Psoas muscle (tissue), 8 donors: Measurements from ENCODE around the gene LRP5. TPM values are rescaled to one million over a fixed set of nuclear protein-coding genes. Genes with fewer than 3 reads are reported as not detected.
A peak's percentile ranks its signal among the peaks of the same experiment; 100 is the strongest.
"Not testable (repeated sequence)": the region's sequence is repeated elsewhere in the genome, so short reads cannot be mapped to it uniquely, and the experiment has no call there.

ENCODE experiments used
- ATAC-seq, 4 donors: fragments of 200-7000 bp; cut with Tn5 transposase; one replicate each; pipeline ENCODE4 v1.9.1; 2020; ENCODE audit warnings: moderate library complexity in 3 of 4, mild to moderate bottlenecking in 2 of 4
- DNase-seq, 2 donors: peaks; one replicate each; pipeline ENCODE4 v3.0.0-alpha.2; 2020
- H3K27ac ChIP-seq: fragments of 200-600 bp; one replicate; pipeline ENCODE4 v1.8.0; 2022
- H3K27me3 ChIP-seq, 3 donors: fragments of 200-600 bp in 1 of 3; one replicate each; pipeline versions ENCODE4 v1.6.1 to v1.8.0; 2013 to 2022; ENCODE audit warnings: low read length in 2 of 3, mild to moderate bottlenecking in 2 of 3, moderate library complexity in 1 of 3; ENCODE audit not compliant: insufficient read depth in 3 of 3
- H3K36me3 ChIP-seq, 2 donors: fragments of 200-600 bp in 1 of 2; one replicate each; pipeline versions ENCODE4 v1.6.1 to v1.8.0; 2013 to 2022; ENCODE audit warnings: low read depth in 1 of 2, mild to moderate bottlenecking in 1 of 2, moderate library complexity in 1 of 2; ENCODE audit not compliant: insufficient read depth in 1 of 2
- H3K4me1 ChIP-seq: fragments of 200-600 bp; one replicate; pipeline ENCODE4 v1.8.0; 2022
- H3K4me3 ChIP-seq: fragments of 200-600 bp; one replicate; pipeline ENCODE4 v1.8.0; 2022; ENCODE audit warnings: mild to moderate bottlenecking
- H3K9me3 ChIP-seq: fragments of 200-600 bp; one replicate; pipeline ENCODE4 v1.8.0; 2022
- WGBS, 3 donors: extraction: QIAGEN DNeasy Blood & Tissue Kit; methylation state at CpG; one replicate each; pipeline versions ENCODE4 v1.1.6 to v1.1.7; 2013; 5-methylcytosine and 5-hydroxymethylcytosine counted together
- intact Hi-C, 2 donors: fragments of 100-400 bp; cut with DNase I; formaldehyde crosslinking; loops; one replicate each; pipeline versions ENCODE4 v1.11.0 to v1.14.2; 2022
- polyA plus RNA-seq, 3 donors: library from polyadenylated mRNA; stranded (reverse); fragments of 200-250 nt; gene quantifications; one replicate each; pipeline ENCODE4 v1.2.3, GENCODE V29; 2013
- total RNA-seq, 4 donors: library from RNA; stranded (reverse); fragmentation: NEBNext Ultra II Directional in 2 of 4; extraction: Animal tissue kit (Norgen Biotek cat#: 25700) in 2 of 4; gene quantifications; one replicate each; pipeline versions ENCODE4 v1.2.1 to v1.2.4, GENCODE V29; 2021 to 2023
- TF ChIP-seq, protein P1 (sequence below): fragments of 200-600 bp; IDR thresholded peaks from one replicate; pipeline ENCODE4 v1.8.0; 2022; ENCODE audit warnings: antibody characterized with exemption
- donor health status: healthy with polysubstance abuse.
- donor health status: DM: no; HTN: no; CAD: no; lungs with moderate emphysema.
- donor health status: Bipolar disorder and iron deficiency.
- donor health status: healthy.
- donor health status: DM: yes; HTN: yes; CAD: no.
- donor health status: DM: no; HTN: no; CAD: no.
- donor health status: DM: no; HTN: no; CAD: no.
- donor health status: DM: yes; HTN: yes; CAD: no.

Gene LRP5
- total and polyA plus RNA-seq, 7 donors = 5.3 to 19.2 (median 16.7) TPM

DNA sequence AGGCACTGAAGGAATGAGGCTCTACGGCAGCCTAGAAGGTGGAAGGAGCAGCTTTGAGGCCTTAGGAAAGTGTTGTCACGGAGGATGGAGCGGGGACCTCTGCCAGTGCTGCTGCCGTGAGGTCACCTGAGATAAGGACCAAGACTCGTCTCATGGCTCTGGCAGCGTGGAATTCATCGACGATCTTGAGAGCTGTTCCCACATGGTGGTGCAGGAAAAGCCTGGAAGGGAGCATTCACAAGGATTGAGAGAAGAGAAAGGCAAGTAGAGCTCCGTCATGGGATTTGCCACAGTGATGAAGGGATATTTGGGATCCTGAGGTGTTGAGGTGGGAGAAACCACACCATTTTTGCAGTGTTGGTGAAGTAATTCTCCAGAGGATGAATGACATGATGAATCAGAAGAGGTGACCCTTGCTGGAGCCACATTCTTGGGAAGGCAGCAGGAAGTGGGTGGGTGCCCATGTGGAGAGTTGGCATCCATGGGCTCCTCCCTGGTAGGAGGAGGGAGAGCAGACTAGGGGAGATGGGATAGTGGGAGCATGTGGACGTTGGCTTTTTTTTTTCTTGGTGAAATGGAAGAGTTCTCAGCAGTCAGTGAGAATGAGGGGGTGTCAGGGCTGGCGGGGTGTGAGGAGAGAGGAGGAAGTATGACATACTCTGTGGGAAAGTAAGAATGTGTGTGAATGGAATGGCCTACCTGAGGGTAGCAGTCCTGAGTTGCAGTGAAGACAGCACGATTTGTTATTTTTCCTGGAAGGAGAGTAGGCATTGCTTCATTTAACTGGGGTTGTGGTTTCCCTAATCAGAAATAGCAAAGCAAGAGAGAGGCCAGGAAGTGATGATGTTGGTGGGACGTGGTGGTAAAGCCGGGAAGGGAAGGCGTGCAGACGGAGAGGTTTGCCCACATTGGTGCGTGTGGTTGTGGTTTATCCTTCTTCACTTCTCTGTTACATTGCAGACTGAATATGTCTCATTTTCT is 159.3 kb downstream of the LRP5 start:
- Histone ChIP-seq H3K9me3 (no peaks in the 10 kb centered on the region), H3K4me1 (peaks cover 67% of the 10 kb centered on the region), H3K4me3 (no peak overlapping the region), H3K27me3 (no peaks in the 10 kb centered on the region), H3K36me3 (peaks cover 0 to 3% of the 10 kb centered on the region in 2 donors), H3K27ac (peak overlapping the region; percentile 60)
- no peak for DNase-seq
- ATAC-seq = peak; percentile 49 to 74 (median 61)
- WGBS, 3 donors = 64 to 83% (median 70%) methylated on average over 17 of the region's 17 CpGs
- intact Hi-C loops = no loop called here
- TF ChIP-seq, protein P1, sequence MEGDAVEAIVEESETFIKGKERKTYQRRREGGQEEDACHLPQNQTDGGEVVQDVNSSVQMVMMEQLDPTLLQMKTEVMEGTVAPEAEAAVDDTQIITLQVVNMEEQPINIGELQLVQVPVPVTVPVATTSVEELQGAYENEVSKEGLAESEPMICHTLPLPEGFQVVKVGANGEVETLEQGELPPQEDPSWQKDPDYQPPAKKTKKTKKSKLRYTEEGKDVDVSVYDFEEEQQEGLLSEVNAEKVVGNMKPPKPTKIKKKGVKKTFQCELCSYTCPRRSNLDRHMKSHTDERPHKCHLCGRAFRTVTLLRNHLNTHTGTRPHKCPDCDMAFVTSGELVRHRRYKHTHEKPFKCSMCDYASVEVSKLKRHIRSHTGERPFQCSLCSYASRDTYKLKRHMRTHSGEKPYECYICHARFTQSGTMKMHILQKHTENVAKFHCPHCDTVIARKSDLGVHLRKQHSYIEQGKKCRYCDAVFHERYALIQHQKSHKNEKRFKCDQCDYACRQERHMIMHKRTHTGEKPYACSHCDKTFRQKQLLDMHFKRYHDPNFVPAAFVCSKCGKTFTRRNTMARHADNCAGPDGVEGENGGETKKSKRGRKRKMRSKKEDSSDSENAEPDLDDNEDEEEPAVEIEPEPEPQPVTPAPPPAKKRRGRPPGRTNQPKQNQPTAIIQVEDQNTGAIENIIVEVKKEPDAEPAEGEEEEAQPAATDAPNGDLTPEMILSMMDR = no peak

DNA sequence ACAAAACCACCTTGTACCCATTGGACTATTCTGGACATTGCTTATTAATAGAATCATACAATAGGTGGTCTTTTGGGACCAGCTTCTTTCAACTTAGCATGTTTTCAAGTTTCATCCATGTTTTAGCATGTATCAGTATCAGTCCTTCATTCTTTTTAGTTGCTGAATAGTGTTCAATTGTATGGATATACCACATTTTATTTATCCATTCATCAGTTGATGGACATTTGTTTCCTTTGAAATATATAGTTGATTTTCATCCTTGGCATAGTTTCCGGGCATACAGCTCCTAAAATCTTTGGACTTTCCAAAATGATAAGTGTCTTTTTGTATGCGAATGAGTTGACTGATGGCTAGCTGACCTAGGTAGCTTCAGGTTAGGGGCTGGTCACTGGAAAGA is 160.4 kb downstream of the LRP5 start:
- TF ChIP-seq, protein P1 = no peak
- Histone ChIP-seq H3K27me3 (no peaks in the 10 kb centered on the region), H3K36me3 (peaks cover 0 to 3% of the 10 kb centered on the region in 2 donors), H3K4me3 (no peak overlapping the region), H3K4me1 (peaks cover 61% of the 10 kb centered on the region), H3K27ac (no peak overlapping the region), H3K9me3 (no peaks in the 10 kb centered on the region)
- 92 to 97% (median 96%) methylated on average over 2 of the region's 2 CpGs for WGBS, 3 donors
- ATAC-seq = no peak
- intact Hi-C loops = no loop called here
- no peak for DNase-seq

DNA sequence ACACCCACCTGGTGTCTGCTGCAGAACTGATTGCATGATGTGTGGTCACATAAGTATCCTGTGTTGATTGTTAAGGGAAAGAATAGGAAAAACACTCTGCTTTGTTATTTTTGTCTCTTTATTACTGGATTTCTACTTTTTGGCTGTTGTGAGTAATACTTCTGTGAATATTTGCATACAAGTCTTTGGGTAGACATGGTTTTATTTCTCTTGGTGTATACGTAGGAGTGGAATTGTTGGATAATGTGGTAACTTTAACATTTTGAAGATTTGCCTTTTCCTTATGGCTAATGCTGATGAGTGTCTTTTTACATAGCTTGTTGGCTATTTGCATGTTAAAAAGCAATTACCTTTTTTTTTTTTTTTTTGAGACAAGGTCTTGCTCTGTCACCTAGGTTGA is 161.3 kb downstream of the LRP5 start:
- ATAC-seq (no peak), DNase-seq (no peak)
- TF ChIP-seq, protein P1 = no peak
- peaks cover 56% of the 10 kb centered on the region for H3K4me1 ChIP-seq
- 58 to 89% (median 81%) methylated on average over 1 of the region's 1 CpG for WGBS, 3 donors
- H3K27ac ChIP-seq = no peak overlapping the region
- intact Hi-C loops = no loop called here
- no peak overlapping the region for H3K4me3 ChIP-seq
- H3K27me3 ChIP-seq = no peaks in the 10 kb centered on the region
- no peaks in the 10 kb centered on the region for H3K9me3 ChIP-seq
- peaks cover 0 to 3% of the 10 kb centered on the region in 2 donors for H3K36me3 ChIP-seq

DNA sequence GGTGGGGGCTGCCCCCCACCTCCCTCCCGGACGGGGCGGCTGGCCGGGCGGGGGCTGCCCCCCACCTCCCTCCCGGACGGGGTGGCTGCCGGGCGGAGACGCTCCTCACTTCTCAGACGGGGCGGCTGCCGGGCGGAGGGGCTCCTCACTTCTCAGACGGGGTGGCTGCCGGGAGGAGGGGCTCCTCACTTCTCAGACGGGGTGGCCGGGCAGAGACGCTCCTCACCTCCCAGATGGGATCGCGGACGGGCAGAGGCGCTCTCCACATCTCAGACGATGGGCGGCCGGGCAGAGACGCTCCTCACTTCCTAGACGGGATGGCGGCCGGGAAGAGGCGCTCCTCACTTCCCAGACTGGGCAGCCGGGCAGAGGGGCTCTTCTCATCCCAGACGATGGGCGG is 163.2 kb downstream of the LRP5 start:
- H3K9me3 ChIP-seq, H3K27me3 ChIP-seq, ATAC-seq, intact Hi-C loops, DNase-seq, H3K27ac ChIP-seq, H3K4me3 ChIP-seq, H3K36me3 ChIP-seq: not testable (repeated sequence)
- 91 to 98% (median 93%) methylated on average over 8 to 23 of the region's 34 CpGs for WGBS, 3 donors
- peaks cover 54% of the 10 kb centered on the region for H3K4me1 ChIP-seq

DNA sequence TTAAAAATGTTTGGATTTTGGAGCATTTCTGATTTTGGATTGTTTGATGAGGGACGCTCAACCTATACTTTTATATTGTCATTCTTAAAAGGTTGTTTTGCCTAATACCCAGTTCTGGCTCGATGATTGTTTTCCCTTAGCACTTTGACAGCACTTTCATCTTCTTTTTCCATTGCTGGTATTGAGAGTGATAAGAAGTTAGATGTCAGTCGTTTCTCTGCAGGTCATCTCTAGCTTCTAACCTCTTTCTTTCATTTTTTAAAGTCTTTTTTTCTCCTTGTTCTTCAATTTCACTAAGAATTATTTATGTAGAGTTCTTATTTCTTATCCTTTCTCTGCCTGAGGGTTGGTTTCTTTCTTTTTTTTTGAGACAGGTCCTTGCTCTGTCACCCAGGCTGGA is 167.0 kb downstream of the LRP5 start:
- intact Hi-C loops = no loop called here
- TF ChIP-seq, protein P1 = no peak
- ATAC-seq (no peak), DNase-seq (no peak)
- Histone ChIP-seq H3K36me3 (no peaks in the 10 kb centered on the region), H3K27me3 (no peaks in the 10 kb centered on the region), H3K4me3 (no peak overlapping the region), H3K4me1 (peaks cover 50% of the 10 kb centered on the region), H3K9me3 (no peaks in the 10 kb centered on the region), H3K27ac (peak overlapping the region; percentile 36)
- WGBS, 3 donors = 67 to 83% (median 71%) methylated on average over 3 of the region's 3 CpGs
